Lower leg skin (tissue), 3 donors: ENCODE results near the gene FSD1.

ENCODE experiments used
- CTCF ChIP-seq, 3 donors: fragments of 450-650 bp; IDR thresholded peaks; one replicate each; pipeline ENCODE4 v1.5.1; 2016; ENCODE audit warnings: antibody characterized with exemption in 3 of 3, mild to moderate bottlenecking in 3 of 3, moderate library complexity in 2 of 3
- POLR2A ChIP-seq, 2 donors: fragments of 450-650 bp; IDR thresholded peaks; one replicate each; pipeline ENCODE4 v1.6.1; 2016 to 2017; ENCODE audit warnings: antibody characterized with exemption in 2 of 2, mild to moderate bottlenecking in 1 of 2, moderate library complexity in 1 of 2

GRCh38 chr19:4292515-4292914, 11.9 kb upstream of the FSD1 start:
- TF ChIP-seq CTCF (IDR thresholded peaks at IDR 0.05) (no peak), POLR2A (IDR thresholded peaks at IDR 0.05) (no peak)
